BLaER1 treated with 17β-estradiol and CSF1 and Interleukin-3, amounts not matched to agents 10 nM and 100 nM (cell line): ENCODE data around the gene USP49.
A peak's percentile ranks its signal among the peaks of the same experiment; 100 is the strongest.

Source experiments
- H3K27ac ChIP-seq, 11 experiments: shearing (Covaris generic); formaldehyde crosslinking; 2 replicates each; pipeline ENCODE4 v1.8.1; 2022
- H3K27me3 ChIP-seq, 11 experiments: shearing (Covaris generic); formaldehyde crosslinking; 2 replicates each; pipeline ENCODE4 v1.8.1; 2022
- H3K36me3 ChIP-seq, 11 experiments: shearing (Covaris generic); formaldehyde crosslinking; 2 replicates each; pipeline ENCODE4 v1.8.1; 2022
- H3K4me1 ChIP-seq, 10 experiments: shearing (Covaris generic); formaldehyde crosslinking; 2 replicates each; pipeline ENCODE4 v1.8.1; 2022
- H3K4me2 ChIP-seq, 11 experiments: shearing (Covaris generic); formaldehyde crosslinking; 2 replicates each; pipeline ENCODE4 v1.8.1; 2022
- H3K4me3 ChIP-seq, 10 experiments: shearing (Covaris generic); formaldehyde crosslinking; 2 replicates each; pipeline ENCODE4 v1.8.1; 2022
- H3K9ac ChIP-seq, 11 experiments: shearing (Covaris generic); formaldehyde crosslinking; 2 replicates each; pipeline ENCODE4 v1.8.1; 2022
- H3K9me3 ChIP-seq, 11 experiments: shearing (Covaris generic); formaldehyde crosslinking; replicated peaks in 1 of 11; 2 replicates each; pipeline ENCODE4 v1.8.1; 2022
- H4K20me1 ChIP-seq, 11 experiments: shearing (Covaris generic); formaldehyde crosslinking; 2 replicates each; pipeline ENCODE4 v1.8.1; 2022
- Cebpa-rat ChIP-seq, 11 experiments: shearing (Covaris generic); IDR thresholded peaks; 2 replicates each; pipeline ENCODE4 v1.8.1; 2022

The USP49 gene

DNA sequence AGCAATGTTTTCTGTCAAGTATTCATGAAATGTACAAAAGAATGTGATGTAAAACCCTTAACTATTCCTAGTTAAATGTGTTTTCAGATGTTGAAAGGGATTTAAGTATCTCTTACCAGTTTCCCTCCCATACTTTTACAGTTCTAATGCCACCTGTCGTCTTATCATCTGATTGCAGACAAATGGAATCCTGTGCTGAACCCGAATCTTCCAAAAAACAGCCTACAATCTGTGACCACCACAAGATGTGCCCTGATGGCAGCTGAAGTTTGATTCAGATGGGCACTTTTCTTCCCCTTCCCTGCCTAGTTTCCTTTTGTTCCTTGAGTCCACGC lies 105.8 kb downstream of the USP49 start:
- Histone ChIP-seq H3K9ac (peak overlapping the region in 10 of 11 experiments; percentile 89 to 99 (median 96); a peak in 16 of 22 replicates), H3K4me2 (peak overlapping the region; percentile 73 to 98 (median 86)), H3K27ac (peak overlapping the region in 5 of 11 experiments; percentile 19 to 96 (median 91); a peak in 5 of 22 replicates), H3K9me3 (no peaks in the 10 kb centered on the region), H3K27me3 (no peaks in the 10 kb centered on the region), H3K4me1 (peaks cover 37 to 47% (median 40%) of the 10 kb centered on the region in 10 experiments), H3K4me3 (peak overlapping the region in 8 of 10 experiments; percentile 91 to 99 (median 96); a peak in 11 of 20 replicates), H3K36me3 (peaks cover 44 to 59% (median 53%) of the 10 kb centered on the region in 11 experiments), H4K20me1 (peaks cover 0 to 24% (median 8%) of the 10 kb centered on the region in 11 experiments; a peak in 12 of 22 replicates)
- no peak for TF ChIP-seq Cebpa-rat (IDR thresholded peaks at IDR 0.05)

GRCh38 chr6:41787219-41787917 lies 107.8 kb downstream of the USP49 start, which contains the start of gene TOMM6:
Gene TOMM6 (plus strand): TSS chr6:41787694. CDS start chr6:41787698, 4 bp downstream.
- no peak for TF ChIP-seq Cebpa-rat (IDR thresholded peaks at IDR 0.05)
- peak within 1 kb of the TSS; percentile 79 to 98 (median 95) for H3K27ac ChIP-seq

GRCh38 chr6:41786451-41787218 lies 108.5 kb downstream of the USP49 start:
- Histone ChIP-seq H3K36me3 (peaks cover 24 to 33% (median 31%) of the 10 kb centered on the region in 11 experiments), H3K4me3 (peak overlapping the region; percentile 84 to 99 (median 96)), H3K27me3 (no peaks in the 10 kb centered on the region), H3K9ac (peak overlapping the region; percentile 89 to 99 (median 96)), H3K4me2 (peak overlapping the region; percentile 93 to 99 (median 98)), H3K27ac (peak overlapping the region; percentile 79 to 98 (median 95)), H3K9me3 (no peaks in the 10 kb centered on the region), H4K20me1 (peaks cover 0 to 24% (median 8%) of the 10 kb centered on the region in 11 experiments; a peak in 12 of 22 replicates), H3K4me1 (peaks cover 42 to 58% (median 48%) of the 10 kb centered on the region in 10 experiments)
- TF ChIP-seq Cebpa-rat (IDR thresholded peaks at IDR 0.05) = no peak

More at GRCh38 chr6:41787219-41787917, 107.8 kb downstream of the USP49 start, which contains the start of gene TOMM6:
- Histone ChIP-seq H3K4me3 (peak within 1 kb of the TSS; percentile 84 to 99 (median 96)), H3K9me3 (no peaks in the 10 kb centered on the region), H3K4me2 (peak within 1 kb of the TSS; percentile 93 to 99 (median 98)), H4K20me1 (peaks cover 0 to 24% (median 8%) of the 10 kb centered on the region in 11 experiments; a peak in 12 of 22 replicates), H3K36me3 (peaks cover 31 to 41% (median 38%) of the 10 kb centered on the region in 11 experiments), H3K4me1 (peaks cover 40 to 55% (median 44%) of the 10 kb centered on the region in 10 experiments), H3K9ac (peak within 1 kb of the TSS; percentile 89 to 99 (median 96)), H3K27me3 (no peaks in the 10 kb centered on the region)

DNA sequence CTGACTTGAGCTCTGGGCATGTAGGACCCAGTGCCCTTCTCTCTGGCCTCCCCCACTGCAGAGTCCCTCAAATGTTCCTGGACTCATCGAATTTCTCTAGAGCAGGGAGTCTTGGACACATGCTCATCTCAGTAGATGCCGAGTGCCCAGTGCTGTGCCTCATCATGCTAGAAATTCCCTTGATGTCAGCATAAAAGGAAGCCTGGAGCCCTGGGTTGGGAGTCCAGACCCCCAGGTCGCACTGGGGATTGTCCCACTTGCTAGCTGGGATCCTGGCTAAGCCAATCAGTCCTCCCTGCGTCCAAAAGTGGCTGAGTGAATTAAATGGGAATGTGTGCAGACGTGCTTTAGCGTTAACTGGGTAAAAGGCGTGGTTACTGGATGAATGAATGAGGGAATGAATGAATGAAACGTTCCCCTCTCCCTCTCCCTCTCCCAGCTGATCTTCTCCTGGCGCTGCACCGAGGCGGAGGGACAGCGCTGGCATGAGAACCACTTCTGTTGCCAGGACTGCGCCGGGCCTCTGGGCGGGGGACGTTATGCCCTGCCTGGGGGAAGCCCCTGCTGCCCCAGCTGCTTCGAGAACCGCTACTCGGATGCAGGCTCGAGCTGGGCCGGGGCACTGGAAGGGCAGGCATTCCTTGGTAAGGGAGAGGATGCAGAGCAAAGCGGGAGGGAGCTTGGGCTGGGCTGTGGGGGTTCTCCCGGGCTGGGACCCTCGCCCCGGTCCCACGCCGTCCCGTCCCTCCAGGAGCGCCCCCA lies 109.3 kb downstream of the USP49 start:
- peaks cover 0 to 20% (median 8%) of the 10 kb centered on the region in 11 experiments; a peak in 12 of 22 replicates for H4K20me1 ChIP-seq
- H3K9me3 ChIP-seq = no peaks in the 10 kb centered on the region
- H3K36me3 ChIP-seq = peaks cover 16 to 26% (median 23%) of the 10 kb centered on the region in 11 experiments
- peak overlapping the region; percentile 89 to 99 (median 96) for H3K9ac ChIP-seq
- H3K4me2 ChIP-seq = peak overlapping the region; percentile 93 to 99 (median 98)
- TF ChIP-seq Cebpa-rat (IDR thresholded peaks at IDR 0.05) = no peak
- H3K4me1 ChIP-seq = peaks cover 50 to 64% (median 55%) of the 10 kb centered on the region in 10 experiments
- H3K4me3 ChIP-seq = peak overlapping the region; percentile 84 to 99 (median 96)
- peaks cover 0 to 5% (median 0%) of the 10 kb centered on the region in 11 experiments; a peak in 3 of 22 replicates for H3K27me3 ChIP-seq
- peak overlapping the region in 10 of 11 experiments; percentile 82 to 98 (median 95); a peak in 20 of 22 replicates for H3K27ac ChIP-seq

GRCh38 chr6:41785254-41785653 lies 109.9 kb downstream of the USP49 start:
- Histone ChIP-seq H3K4me1 (peaks cover 50 to 62% (median 57%) of the 10 kb centered on the region in 10 experiments), H4K20me1 (peaks cover 0 to 17% (median 8%) of the 10 kb centered on the region in 11 experiments; a peak in 12 of 22 replicates), H3K27me3 (peaks cover 0 to 7% (median 0%) of the 10 kb centered on the region in 11 experiments; a peak in 3 of 22 replicates), H3K27ac (no peak overlapping the region), H3K4me2 (peak overlapping the region; percentile 93 to 99 (median 98); a peak in 21 of 22 replicates), H3K4me3 (no peak overlapping the region), H3K9me3 (no peaks in the 10 kb centered on the region), H3K9ac (peak overlapping the region in 4 of 11 experiments; percentile 93 to 99 (median 99); a peak in 4 of 22 replicates), H3K36me3 (peaks cover 10 to 19% (median 17%) of the 10 kb centered on the region in 11 experiments; a peak in 21 of 22 replicates)
- no peak for TF ChIP-seq Cebpa-rat (IDR thresholded peaks at IDR 0.05)

- TF ChIP-seq Cebpa-rat (IDR thresholded peaks at IDR 0.05) = no peak
- Histone ChIP-seq H3K4me1 (peaks cover 47 to 56% (median 52%) of the 10 kb centered on the region in 10 experiments), H4K20me1 (peaks cover 0 to 17% (median 8%) of the 10 kb centered on the region in 11 experiments; a peak in 12 of 22 replicates), H3K4me2 (peak overlapping the region in 10 of 11 experiments; percentile 8 to 99 (median 97); a peak in 19 of 22 replicates), H3K36me3 (peaks cover 6 to 14% (median 11%) of the 10 kb centered on the region in 11 experiments; a peak in 21 of 22 replicates), H3K4me3 (no peak overlapping the region), H3K27ac (no peak overlapping the region; a peak in 1 of 22 replicates), H3K9ac (no peak overlapping the region; a peak in 1 of 22 replicates), H3K9me3 (no peaks in the 10 kb centered on the region), H3K27me3 (peaks cover 0 to 7% (median 0%) of the 10 kb centered on the region in 11 experiments; a peak in 3 of 22 replicates)
These were observed 110.5 kb downstream of the USP49 start for GRCh38 chr6:41784581-41785171.

GRCh38 chr6:41783106-41783780 lies 111.9 kb downstream of the USP49 start:
- no peak for TF ChIP-seq Cebpa-rat (IDR thresholded peaks at IDR 0.05)
- Histone ChIP-seq H3K36me3 (no peaks in the 10 kb centered on the region), H3K4me1 (peaks cover 43 to 53% (median 47%) of the 10 kb centered on the region in 10 experiments), H3K9ac (0 out of 22 replicates have a peak overlapping the region, but pooled peaks of 1 of the 11 experiments have one; percentile 14), H3K27me3 (peaks cover 0 to 7% (median 0%) of the 10 kb centered on the region in 11 experiments; a peak in 3 of 22 replicates), H3K27ac (no peak overlapping the region), H3K9me3 (no peaks in the 10 kb centered on the region), H3K4me2 (no peak overlapping the region), H4K20me1 (peaks cover 0 to 17% (median 0%) of the 10 kb centered on the region in 11 experiments; a peak in 3 of 22 replicates), H3K4me3 (no peak overlapping the region)
